Measurements from ENCODE around the gene CAPN2. TPM values are rescaled to one million over a fixed set of nuclear protein-coding genes. Genes with fewer than 3 reads are reported as not detected.
A peak's percentile ranks its signal among the peaks of the same experiment; 100 is the strongest.

The CAPN2 gene
- total RNA-seq, 1 donor from 2014 or later, result 151 TPM

DNA sequence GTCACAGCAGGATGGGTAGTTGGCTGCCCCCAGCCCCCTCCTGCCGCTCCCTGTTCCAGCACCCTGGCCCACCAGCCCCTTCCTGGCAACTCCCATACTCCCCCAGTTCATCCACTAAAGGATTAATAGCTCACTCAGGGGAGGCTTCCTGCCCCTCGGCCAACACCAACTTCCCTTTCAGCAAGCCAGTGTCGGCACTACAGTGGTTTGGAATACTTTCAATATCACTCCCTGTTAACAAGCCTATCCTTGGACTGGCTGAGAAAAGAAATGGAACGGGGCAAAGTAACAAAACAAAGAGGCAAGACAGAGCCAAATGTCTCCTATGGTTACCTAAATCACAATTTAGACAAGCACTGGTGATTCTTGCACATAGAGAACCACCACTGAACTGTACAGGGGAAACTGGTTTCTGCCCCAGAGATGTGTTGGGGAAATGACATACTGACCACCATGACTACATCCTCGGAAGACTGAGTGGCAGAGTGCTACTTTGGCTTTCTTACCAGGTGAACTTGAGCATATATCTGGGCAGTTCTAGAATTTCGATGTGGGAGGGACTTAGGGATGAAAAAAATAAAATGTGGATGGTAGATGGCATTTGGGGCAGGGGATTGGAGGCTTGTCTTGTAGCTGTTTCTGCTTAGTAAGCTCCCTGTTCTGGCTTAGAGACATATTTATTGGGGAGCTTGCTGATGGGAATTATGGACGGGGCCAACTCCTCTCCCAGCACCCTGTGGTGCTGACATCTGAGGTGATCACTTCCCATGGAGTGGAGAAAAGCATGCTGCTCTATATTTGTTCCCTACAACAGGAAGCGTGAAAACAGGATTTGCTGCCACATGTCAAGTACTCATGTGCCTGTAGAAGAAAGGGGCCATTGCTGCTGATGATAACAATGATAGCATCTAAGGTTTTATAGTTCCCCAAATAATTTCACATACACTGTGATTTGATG is 7.1 kb upstream of the CAPN2 start:
- peaks cover 57% of the 10 kb centered on the region for H3K4me1 Mint-ChIP-seq
- TF ChIP-seq, protein P1, sequence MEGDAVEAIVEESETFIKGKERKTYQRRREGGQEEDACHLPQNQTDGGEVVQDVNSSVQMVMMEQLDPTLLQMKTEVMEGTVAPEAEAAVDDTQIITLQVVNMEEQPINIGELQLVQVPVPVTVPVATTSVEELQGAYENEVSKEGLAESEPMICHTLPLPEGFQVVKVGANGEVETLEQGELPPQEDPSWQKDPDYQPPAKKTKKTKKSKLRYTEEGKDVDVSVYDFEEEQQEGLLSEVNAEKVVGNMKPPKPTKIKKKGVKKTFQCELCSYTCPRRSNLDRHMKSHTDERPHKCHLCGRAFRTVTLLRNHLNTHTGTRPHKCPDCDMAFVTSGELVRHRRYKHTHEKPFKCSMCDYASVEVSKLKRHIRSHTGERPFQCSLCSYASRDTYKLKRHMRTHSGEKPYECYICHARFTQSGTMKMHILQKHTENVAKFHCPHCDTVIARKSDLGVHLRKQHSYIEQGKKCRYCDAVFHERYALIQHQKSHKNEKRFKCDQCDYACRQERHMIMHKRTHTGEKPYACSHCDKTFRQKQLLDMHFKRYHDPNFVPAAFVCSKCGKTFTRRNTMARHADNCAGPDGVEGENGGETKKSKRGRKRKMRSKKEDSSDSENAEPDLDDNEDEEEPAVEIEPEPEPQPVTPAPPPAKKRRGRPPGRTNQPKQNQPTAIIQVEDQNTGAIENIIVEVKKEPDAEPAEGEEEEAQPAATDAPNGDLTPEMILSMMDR (IDR thresholded peaks at IDR 0.05; ENCODE audit: unreplicated experiment), result no peak
- peak overlapping the region; percentile 96 for H3K27ac Mint-ChIP-seq
- H3K27me3 Mint-ChIP-seq (ENCODE audit: low read depth), result no peaks in the 10 kb centered on the region
- no peak overlapping the region for H3K4me3 Mint-ChIP-seq
- DNase-seq (ENCODE audit: low spot score in 2 of 2, unreplicated experiment in 2 of 2), result no peak
- no peaks in the 10 kb centered on the region for H3K36me3 Mint-ChIP-seq
- H3K9me3 Mint-ChIP-seq, result no peaks in the 10 kb centered on the region

DNA sequence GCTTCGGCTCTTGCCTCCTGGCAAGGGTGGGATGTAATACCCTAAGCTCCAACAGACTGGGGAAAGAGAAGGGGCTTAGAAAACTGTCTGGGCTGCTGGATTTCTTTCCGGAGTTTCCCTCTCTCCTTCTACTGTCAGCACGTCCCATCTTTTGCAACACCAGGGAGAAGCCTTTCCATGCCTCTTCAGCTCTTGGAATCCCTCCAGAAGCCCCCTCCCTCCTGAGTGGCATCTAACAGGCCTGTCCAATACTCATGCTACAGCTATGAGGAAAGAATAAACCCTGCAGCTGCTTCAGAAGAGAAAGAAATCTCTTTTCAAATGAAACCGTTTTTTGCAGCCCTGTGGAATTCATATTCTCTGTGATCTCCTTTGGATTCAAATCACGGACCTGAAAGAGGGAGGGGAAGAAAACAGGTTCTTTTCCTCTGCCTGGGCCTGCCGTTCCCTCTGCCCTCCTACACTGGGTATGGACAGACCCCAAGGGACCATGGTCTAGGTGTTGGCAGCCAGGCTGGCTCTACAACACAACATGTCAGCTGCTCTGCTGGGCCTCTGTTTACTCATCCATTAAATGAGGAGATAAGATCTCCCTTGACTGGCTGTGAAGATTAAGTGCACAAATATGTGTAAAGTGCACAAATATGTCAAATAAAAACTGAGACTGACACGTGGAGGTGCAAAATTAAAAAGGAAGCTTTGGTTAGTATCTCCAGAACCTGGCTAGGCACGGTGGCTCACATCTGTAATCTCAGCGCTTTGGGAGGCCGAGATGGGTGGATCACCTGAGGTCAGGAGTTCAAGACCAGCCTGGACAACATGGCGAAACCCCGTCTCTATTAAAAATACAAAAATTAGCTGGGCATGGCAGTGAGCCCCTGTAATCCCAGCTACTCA is 6.0 kb upstream of the CAPN2 start:
- H3K4me1 Mint-ChIP-seq, result peaks cover 46% of the 10 kb centered on the region
- H3K36me3 Mint-ChIP-seq, result no peaks in the 10 kb centered on the region
- H3K9me3 Mint-ChIP-seq, result no peaks in the 10 kb centered on the region
- H3K27me3 Mint-ChIP-seq (ENCODE audit: low read depth), result no peaks in the 10 kb centered on the region
- TF ChIP-seq, protein P1 (IDR thresholded peaks at IDR 0.05; ENCODE audit: unreplicated experiment), result no peak
- H3K27ac Mint-ChIP-seq, result peak overlapping the region; percentile 96
- H3K4me3 Mint-ChIP-seq, result no peak overlapping the region
- DNase-seq (ENCODE audit: low spot score in 2 of 2, unreplicated experiment in 2 of 2), result peak in 1 of 2 experiments; percentile 66

DNA sequence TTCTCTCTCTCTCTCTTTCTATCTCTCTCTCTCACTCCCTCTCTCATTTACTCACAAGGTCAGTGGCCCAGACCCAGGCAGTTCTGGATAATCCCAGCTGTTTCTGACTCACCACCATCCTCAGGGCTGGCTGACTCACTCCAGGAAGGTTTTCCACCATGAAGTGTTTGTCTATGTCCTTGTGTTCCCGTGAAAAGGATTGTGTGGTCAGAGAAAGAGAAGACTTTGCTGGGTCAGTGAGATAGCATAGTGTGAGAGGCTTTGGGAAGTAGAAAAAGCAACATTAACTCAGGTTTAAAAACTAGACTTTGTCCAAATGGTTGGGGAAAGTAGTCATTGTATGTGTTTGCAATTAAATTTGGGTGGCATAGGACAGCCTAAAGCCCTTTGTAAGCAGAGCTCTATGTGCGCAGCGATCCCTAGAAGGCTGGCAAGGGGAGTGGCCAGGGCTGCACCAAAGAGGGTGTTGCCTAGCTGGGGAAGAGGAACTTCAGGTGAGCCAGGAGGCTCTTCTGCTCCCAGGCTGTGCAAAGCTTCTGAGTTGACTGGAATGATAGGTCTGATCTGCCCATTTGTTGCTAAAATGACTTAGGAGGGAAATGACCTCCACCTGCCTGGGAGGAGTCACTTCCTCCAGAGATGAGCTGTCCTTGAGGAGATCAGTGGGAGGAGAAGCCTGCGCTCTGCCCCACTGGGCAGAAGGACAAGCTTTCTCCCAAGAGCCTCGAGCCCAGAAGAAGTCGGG is 4.9 kb upstream of the CAPN2 start:
- no peak for DNase-seq (ENCODE audit: low spot score in 2 of 2, unreplicated experiment in 2 of 2)
- TF ChIP-seq, protein P1 (IDR thresholded peaks at IDR 0.05; ENCODE audit: unreplicated experiment), result no peak
- H3K9me3 Mint-ChIP-seq, result no peaks in the 10 kb centered on the region
- peaks cover 43% of the 10 kb centered on the region for H3K4me1 Mint-ChIP-seq
- no peaks in the 10 kb centered on the region for H3K27me3 Mint-ChIP-seq (ENCODE audit: low read depth)
- no peak overlapping the region for H3K4me3 Mint-ChIP-seq
- no peaks in the 10 kb centered on the region for H3K36me3 Mint-ChIP-seq
- H3K27ac Mint-ChIP-seq, result peak overlapping the region; percentile 93

DNA sequence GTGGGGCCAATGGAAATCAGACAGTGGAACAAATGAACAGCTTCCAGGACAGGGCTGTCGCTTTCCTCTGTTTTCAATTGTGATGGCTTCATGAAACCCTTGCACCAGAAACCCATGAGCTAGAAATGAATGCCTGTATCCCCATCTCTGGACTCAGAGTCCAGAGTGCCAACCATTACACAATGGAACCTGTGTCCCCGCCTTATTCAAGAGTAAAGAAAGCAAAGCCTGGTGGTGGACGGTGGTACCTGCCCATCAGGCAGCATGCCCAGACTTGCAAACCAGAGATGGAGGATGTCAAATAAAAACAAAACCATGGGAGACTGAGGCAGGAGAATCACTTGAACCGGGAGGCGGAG is 4.4 kb upstream of the CAPN2 start:
- no peak overlapping the region for H3K4me3 Mint-ChIP-seq
- no peak overlapping the region for H3K27ac Mint-ChIP-seq
- no peaks in the 10 kb centered on the region for H3K9me3 Mint-ChIP-seq
- no peak for DNase-seq (ENCODE audit: low spot score in 2 of 2, unreplicated experiment in 2 of 2)
- TF ChIP-seq, protein P1 (IDR thresholded peaks at IDR 0.05; ENCODE audit: unreplicated experiment), result peak; percentile 51
- H3K4me1 Mint-ChIP-seq, result peaks cover 41% of the 10 kb centered on the region
- H3K36me3 Mint-ChIP-seq, result no peaks in the 10 kb centered on the region
- no peaks in the 10 kb centered on the region for H3K27me3 Mint-ChIP-seq (ENCODE audit: low read depth)

DNA sequence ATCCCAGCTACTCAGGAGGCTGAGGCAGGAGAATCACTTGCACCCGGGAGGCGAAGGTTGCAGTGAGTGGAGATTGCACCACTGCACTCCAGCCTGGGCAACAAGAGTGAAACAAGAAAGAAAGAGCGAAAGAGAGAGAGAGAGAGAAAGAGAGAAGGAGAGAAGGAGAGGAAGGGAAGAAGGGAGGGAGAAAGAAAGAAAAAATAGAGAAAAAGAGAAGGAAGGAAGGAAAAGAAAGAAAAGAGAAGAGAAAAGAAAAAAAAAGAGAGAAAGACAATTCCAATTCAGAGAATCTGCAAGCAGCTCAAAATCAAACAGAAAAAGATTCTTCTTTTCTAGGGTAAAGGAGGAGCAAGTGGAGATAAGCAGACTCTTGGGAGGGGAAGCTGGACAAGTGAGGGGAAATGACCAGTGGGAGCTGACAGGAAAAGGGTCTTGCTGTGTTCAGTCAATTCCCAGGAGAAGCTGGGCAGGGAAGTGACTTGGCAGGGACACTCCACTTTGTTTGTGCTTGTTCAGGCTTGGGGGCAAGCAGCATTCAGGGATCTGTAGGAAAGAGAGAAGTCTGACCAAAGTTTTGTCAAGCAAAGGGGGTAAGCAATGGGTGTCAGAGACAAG is 3.6 kb upstream of the CAPN2 start:
- no peaks in the 10 kb centered on the region for H3K9me3 Mint-ChIP-seq
- DNase-seq (ENCODE audit: low spot score in 2 of 2, unreplicated experiment in 2 of 2), result no peak
- peak overlapping the region; percentile 54 for H3K27ac Mint-ChIP-seq
- H3K27me3 Mint-ChIP-seq (ENCODE audit: low read depth), result no peaks in the 10 kb centered on the region
- H3K4me3 Mint-ChIP-seq, result no peak overlapping the region
- TF ChIP-seq, protein P1 (IDR thresholded peaks at IDR 0.05; ENCODE audit: unreplicated experiment), result no peak
- no peaks in the 10 kb centered on the region for H3K36me3 Mint-ChIP-seq
- peaks cover 49% of the 10 kb centered on the region for H3K4me1 Mint-ChIP-seq

Measured in mesothelial cell of epicardium (in vitro differentiated cells).